ENCODE results near the gene CCDC184. TPM values are rescaled to one million over a fixed set of nuclear protein-coding genes. Genes with fewer than 3 reads are reported as not detected.
A peak's percentile ranks its signal among the peaks of the same experiment; 100 is the strongest.
"Not testable (repeated sequence)": the region's sequence is repeated elsewhere in the genome, so short reads cannot be mapped to it uniquely, and the experiment has no call there.

Gene CCDC184
- total RNA-seq, 1 donor from 2014 or later, result not detected

DNA sequence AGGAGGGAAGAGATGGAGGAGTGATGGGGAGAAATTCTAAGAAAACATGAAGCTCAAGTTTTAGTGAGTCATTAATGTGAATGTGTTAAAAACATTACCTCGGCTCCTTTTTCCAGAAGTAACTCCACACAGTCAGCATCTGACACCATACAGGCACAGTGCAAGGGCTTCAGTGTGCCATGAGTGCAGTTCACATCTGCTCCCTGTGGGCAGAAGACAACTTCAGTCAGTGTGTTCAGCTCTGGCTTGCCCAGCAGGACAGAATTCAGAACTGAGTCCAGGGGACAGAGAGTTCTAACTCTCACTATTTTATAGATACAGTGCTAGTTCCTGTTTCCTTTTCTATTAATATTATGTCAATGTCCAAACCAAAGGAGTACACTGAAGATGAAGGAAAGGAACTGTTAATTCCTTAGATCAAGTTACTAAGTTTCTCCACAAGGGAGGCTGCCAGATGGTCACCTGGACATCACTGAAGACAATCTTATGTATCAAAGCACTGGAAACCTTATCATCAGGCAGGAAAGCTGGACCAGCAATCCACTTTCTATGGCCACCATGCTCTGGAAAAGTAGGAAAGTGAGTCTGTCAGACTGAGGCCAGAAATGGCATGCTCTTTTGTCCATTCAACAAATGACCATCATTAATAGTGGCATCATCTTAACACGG is 32.2 kb upstream of the CCDC184 start:
- Histone ChIP-seq H3K36me3 (ENCODE audit: control insufficient read depth, insufficient read depth, low read length) (peaks cover 5% of the 10 kb centered on the region), H3K4me3 (ENCODE audit: low read depth, low read length) (no peak overlapping the region), H3K27me3 (ENCODE audit: control insufficient read depth, insufficient read depth, low read length) (no peaks in the 10 kb centered on the region)
- DNase-seq (ENCODE audit: low read depth) (no peak), FAIRE-seq (no peak)
- TF ChIP-seq, protein P1, sequence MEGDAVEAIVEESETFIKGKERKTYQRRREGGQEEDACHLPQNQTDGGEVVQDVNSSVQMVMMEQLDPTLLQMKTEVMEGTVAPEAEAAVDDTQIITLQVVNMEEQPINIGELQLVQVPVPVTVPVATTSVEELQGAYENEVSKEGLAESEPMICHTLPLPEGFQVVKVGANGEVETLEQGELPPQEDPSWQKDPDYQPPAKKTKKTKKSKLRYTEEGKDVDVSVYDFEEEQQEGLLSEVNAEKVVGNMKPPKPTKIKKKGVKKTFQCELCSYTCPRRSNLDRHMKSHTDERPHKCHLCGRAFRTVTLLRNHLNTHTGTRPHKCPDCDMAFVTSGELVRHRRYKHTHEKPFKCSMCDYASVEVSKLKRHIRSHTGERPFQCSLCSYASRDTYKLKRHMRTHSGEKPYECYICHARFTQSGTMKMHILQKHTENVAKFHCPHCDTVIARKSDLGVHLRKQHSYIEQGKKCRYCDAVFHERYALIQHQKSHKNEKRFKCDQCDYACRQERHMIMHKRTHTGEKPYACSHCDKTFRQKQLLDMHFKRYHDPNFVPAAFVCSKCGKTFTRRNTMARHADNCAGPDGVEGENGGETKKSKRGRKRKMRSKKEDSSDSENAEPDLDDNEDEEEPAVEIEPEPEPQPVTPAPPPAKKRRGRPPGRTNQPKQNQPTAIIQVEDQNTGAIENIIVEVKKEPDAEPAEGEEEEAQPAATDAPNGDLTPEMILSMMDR (IDR thresholded peaks at IDR 0.05; ENCODE audit: insufficient read depth, low read length, severe bottlenecking), result no peak

DNA sequence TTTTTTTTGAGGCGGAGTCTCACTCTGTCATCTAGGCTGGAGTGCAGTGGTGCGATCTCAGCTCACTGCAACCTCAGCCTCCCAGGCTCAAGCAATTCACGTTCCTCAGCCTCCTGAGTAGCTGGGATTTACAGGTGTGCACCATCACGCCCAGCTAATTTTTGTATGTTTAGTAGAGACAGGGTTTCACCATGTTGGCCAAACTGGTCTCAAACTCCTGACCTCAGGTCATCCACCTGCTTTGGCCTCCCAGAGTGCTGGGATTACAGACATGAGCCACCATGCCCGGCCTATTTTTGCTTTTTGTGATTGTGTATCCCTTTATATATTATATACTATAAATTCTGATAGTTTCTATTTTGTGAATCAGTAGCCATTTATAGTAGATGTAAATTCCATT is 27.7 kb upstream of the CCDC184 start:
- H3K36me3 ChIP-seq (ENCODE audit: control insufficient read depth, insufficient read depth, low read length); FAIRE-seq; H3K4me3 ChIP-seq (ENCODE audit: low read depth, low read length); H3K27me3 ChIP-seq (ENCODE audit: control insufficient read depth, insufficient read depth, low read length); DNase-seq (ENCODE audit: low read depth): not testable (repeated sequence)

DNA sequence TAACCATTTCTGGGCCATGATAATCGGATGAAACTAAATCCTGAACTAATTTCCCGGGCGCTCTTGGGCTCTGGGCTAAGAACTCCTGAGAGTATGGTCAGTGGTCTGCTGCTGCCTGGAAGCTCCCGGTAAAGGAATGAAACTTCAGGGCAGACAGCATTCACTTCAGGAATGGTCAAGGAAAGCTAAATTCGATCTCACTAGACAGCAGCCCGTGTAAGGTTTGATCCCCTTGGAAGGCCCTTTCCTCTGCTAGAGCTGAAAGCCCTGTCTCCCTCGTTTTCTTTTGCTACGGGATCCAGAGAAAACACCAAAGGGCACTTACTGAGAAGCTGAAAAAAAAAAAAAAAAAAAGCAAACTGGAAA is 26.8 kb upstream of the CCDC184 start:
- TF ChIP-seq, protein P1 (IDR thresholded peaks at IDR 0.05; ENCODE audit: insufficient read depth, low read length, severe bottlenecking), result no peak
- H3K4me3 ChIP-seq (ENCODE audit: low read depth, low read length), result peak overlapping the region; percentile 73
- H3K36me3 ChIP-seq (ENCODE audit: control insufficient read depth, insufficient read depth, low read length), result no peaks in the 10 kb centered on the region
- H3K27me3 ChIP-seq (ENCODE audit: control insufficient read depth, insufficient read depth, low read length), result no peaks in the 10 kb centered on the region
- FAIRE-seq (no peak), DNase-seq (ENCODE audit: low read depth) (no peak)

DNA sequence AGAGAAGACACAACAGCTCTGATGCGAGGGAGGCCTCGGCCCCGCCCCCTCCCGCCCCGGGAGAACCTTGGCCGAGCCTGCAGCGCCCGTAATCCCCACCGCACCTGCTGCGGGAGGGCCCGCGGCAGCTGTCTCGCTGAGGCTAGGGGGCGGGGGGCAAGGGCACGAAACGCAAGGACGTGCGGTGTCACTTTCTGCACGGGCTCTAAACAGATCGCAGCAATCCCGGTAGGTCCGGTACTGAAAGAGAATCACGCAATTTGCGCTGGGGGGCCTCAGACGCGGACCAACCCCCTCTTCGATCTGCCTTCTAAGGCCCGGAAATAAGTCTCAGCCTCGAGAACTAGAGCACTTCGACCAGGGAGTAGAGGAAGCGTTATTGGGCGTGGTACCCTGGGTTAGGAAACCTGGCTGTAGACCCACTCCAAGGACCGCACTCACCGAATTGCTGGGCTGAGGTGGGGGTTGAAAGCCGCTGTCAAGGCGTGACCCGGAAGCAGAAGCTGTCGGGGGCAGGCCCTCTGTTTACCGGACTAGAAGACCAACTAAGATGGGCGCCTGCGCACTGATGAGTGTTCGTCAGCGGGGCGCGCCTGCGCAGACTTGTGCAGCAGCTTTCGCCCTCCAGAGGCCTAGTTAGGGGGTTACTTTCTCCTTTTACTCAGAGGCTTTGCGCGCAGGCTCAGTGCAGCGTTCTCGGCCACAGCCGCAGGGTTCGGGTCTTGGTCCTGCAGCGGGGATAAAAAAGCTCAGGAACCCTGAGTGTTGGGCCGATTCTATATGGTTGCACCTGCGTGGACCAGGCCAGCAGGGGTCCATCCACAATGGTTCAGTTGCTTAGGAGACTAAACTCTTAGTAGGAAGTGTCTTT is 26.2 kb upstream of the CCDC184 start, which contains the start of gene ASB8:
Gene ASB8 (minus strand): TSS at position 498 of the 871 bp plus-strand sequence. CDS start 4,019 bp downstream, outside the sequence.
- Histone ChIP-seq H3K27me3 (ENCODE audit: control insufficient read depth, insufficient read depth, low read length) (no peaks in the 10 kb centered on the region), H3K4me3 (ENCODE audit: low read depth, low read length) (peak within 1 kb of the TSS; percentile 73), H3K36me3 (ENCODE audit: control insufficient read depth, insufficient read depth, low read length) (no peaks in the 10 kb centered on the region)
- TF ChIP-seq, protein P1 (IDR thresholded peaks at IDR 0.05; ENCODE audit: insufficient read depth, low read length, severe bottlenecking), result peak; percentile 59
- peak; percentile 40 for FAIRE-seq
- DNase-seq (ENCODE audit: low read depth), result peak; percentile 95

DNA sequence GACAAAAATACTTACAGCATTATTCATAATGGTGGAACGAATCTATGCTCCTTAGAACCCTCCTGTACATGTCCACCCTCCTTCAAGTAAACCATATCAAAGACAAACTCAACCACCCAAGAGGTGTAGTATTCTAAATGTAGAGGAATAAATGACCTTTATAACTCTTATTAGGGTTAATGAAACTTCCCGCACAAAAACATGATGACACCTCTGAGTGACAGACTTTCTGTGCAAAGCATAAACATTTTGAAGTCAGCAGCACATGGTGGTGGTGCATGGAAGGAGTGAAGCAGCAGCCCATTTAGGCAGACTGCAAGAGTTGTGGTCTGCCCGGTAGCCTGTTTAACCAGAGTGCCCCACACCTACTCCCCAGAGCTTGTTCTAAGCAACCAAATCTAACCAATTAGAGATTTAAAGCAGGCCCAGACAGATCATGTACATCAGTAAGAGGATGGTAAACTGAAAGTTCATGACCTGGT is 25.5 kb upstream of the CCDC184 start:
- FAIRE-seq, result no peak
- peak overlapping the region; percentile 73 for H3K4me3 ChIP-seq (ENCODE audit: low read depth, low read length)
- TF ChIP-seq, protein P1 (IDR thresholded peaks at IDR 0.05; ENCODE audit: insufficient read depth, low read length, severe bottlenecking), result no peak

DNA sequence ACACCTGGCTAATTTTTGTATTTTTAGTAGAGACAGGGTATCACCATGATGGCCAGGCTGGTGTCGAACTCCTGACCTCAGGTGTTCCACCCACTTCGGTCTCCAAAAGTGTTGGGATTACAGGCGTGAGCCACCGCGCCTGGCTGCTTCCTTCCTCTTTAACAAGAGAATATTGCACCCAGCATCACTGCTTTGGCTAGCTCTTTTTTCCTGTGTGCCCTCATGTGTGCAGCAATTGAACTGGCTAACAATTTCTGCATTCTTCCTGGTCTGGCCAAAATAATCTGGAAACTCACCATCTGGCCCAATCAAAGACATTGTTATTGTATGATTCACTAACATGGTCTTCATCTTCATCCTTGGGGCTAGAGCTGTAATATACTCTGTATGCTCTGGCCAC is 23.4 kb upstream of the CCDC184 start:
- TF ChIP-seq, protein P1 (IDR thresholded peaks at IDR 0.05; ENCODE audit: insufficient read depth, low read length, severe bottlenecking), result no peak
- H3K27me3 ChIP-seq (ENCODE audit: control insufficient read depth, insufficient read depth, low read length), result no peaks in the 10 kb centered on the region
- H3K4me3 ChIP-seq (ENCODE audit: low read depth, low read length), result no peak overlapping the region
- H3K36me3 ChIP-seq (ENCODE audit: control insufficient read depth, insufficient read depth, low read length), result no peaks in the 10 kb centered on the region
- FAIRE-seq (no peak), DNase-seq (ENCODE audit: low read depth) (no peak)

More for the DNA sequence above, 25.5 kb upstream of the CCDC184 start:
- Histone ChIP-seq H3K27me3 (ENCODE audit: control insufficient read depth, insufficient read depth, low read length) (no peaks in the 10 kb centered on the region), H3K36me3 (ENCODE audit: control insufficient read depth, insufficient read depth, low read length) (no peaks in the 10 kb centered on the region)
- no peak for DNase-seq (ENCODE audit: low read depth)

Measured in bronchial epithelial cell (primary cell).